Suppressor macrophage treated with lipopolysaccharide for 1 hour (primary cell): ENCODE measurements around the gene YTHDF1.

ENCODE experiments used
- DNase-seq, 3 donors: peaks; one replicate each; pipeline ENCODE4 v3.0.0-alpha.2; 2020 to 2022

YTHDF1 gene

GRCh38 chr20:63248835-63249591 is 33.1 kb upstream of the YTHDF1 start:
- no peak for DNase-seq

- no peak for DNase-seq
These were observed 31.8 kb upstream of the YTHDF1 start for GRCh38 chr20:63247671-63248228.

GRCh38 chr20:63246490-63247288 is 30.8 kb upstream of the YTHDF1 start:
- no peak for DNase-seq

GRCh38 chr20:63244468-63244867 is 28.5 kb upstream of the YTHDF1 start:
- DNase-seq = no peak

- no peak for DNase-seq
These were observed 27.8 kb upstream of the YTHDF1 start for GRCh38 chr20:63243604-63244247.

GRCh38 chr20:63242736-63243135 is 26.8 kb upstream of the YTHDF1 start:
- no peak for DNase-seq

- DNase-seq = no peak
These were observed 25.3 kb upstream of the YTHDF1 start for GRCh38 chr20:63241272-63241671.

GRCh38 chr20:63240004-63240403 is 24.1 kb upstream of the YTHDF1 start:
- no peak for DNase-seq

GRCh38 chr20:63239431-63239830 is 23.5 kb upstream of the YTHDF1 start:
- no peak for DNase-seq

GRCh38 chr20:63238514-63239125 is 22.7 kb upstream of the YTHDF1 start:
- no peak for DNase-seq

- no peak for DNase-seq
These were observed 22.1 kb upstream of the YTHDF1 start for GRCh38 chr20:63238031-63238430.

- no peak for DNase-seq
These were observed 20.3 kb upstream of the YTHDF1 start for GRCh38 chr20:63236116-63236837.

- DNase-seq = peak in 1 of 3 donors; percentile 53
These were observed 19.6 kb upstream of the YTHDF1 start, which contains the start of gene BIRC7 for GRCh38 chr20:63235399-63235983. TSS of gene BIRC7 (plus strand) at chr20:63235905. CDS start at chr20:63236097, 192 bp downstream.

- DNase-seq = no peak
These were observed 18.9 kb upstream of the YTHDF1 start for GRCh38 chr20:63234693-63235398.

GRCh38 chr20:63233924-63234323 is 18.0 kb upstream of the YTHDF1 start:
- DNase-seq = no peak

- no peak for DNase-seq
These were observed 17.1 kb upstream of the YTHDF1 start for GRCh38 chr20:63233061-63233344.

- DNase-seq = no peak
These were observed 16.5 kb upstream of the YTHDF1 start for GRCh38 chr20:63232235-63233060.

GRCh38 chr20:63230800-63231268 is 14.9 kb upstream of the YTHDF1 start:
- peak; percentile 31 to 59 (median 38) for DNase-seq

- no peak for DNase-seq
These were observed 12.9 kb upstream of the YTHDF1 start for GRCh38 chr20:63228806-63229205.

- DNase-seq = no peak
These were observed 11.3 kb upstream of the YTHDF1 start for GRCh38 chr20:63227260-63227659.
